Endothelial cell of umbilical vein (primary cell): ENCODE measurements around the gene CSNK2B. TPM values are rescaled to one million over a fixed set of nuclear protein-coding genes. Genes with fewer than 3 reads are reported as not detected.

Experiments
- BruUV-seq: library from RNA; stranded (reverse); fragments of 400-500 nt; replicated peaks from 2 replicates; lab custom pipeline; 2021; lab: Mats Ljungman, UMichigan
- CTCF ChIA-PET: fragments of 300-600, 350-600 bp; sonication (Branson Sonifier 250); formaldehyde crosslinking; loops from one replicate; lab custom pipeline; 2021; ENCODE audit warnings: antibody characterized with exemption, inconsistent platforms; lab: Charles Lee
- POLR2A ChIA-PET: fragments of 300-600, 350-600 bp; sonication (Branson Sonifier 250); formaldehyde crosslinking; loops from one replicate; lab custom pipeline; 2021; ENCODE audit warnings: antibody characterized with exemption, inconsistent platforms; lab: Charles Lee
- DNase-seq: peaks from one replicate; pipeline ENCODE4 v3.0.0-alpha.2; 2011; ENCODE audit warnings: low read depth, low spot score
- FAIRE-seq: peaks from 2 replicates; lab custom pipeline; 2011; peaks lifted over from hg19 to GRCh38; lab: Jason Lieb, UNC
- H2AFZ ChIP-seq: 2 replicates; pipeline ENCODE4 v1.6.0; 2012; ENCODE audit warnings: low read depth, low read length, control low read depth, inconsistent platforms
- H3K27ac ChIP-seq: 2 replicates; pipeline ENCODE4 v1.5.1; 2011; ENCODE audit warnings: low read depth, mild to moderate bottlenecking, control low read depth, low read length, moderate library complexity; ENCODE audit not compliant: insufficient read depth
- H3K27me3 ChIP-seq, 2 experiments: 2 replicates each; pipeline versions ENCODE4 v1.6.0 to v1.6.1; 2011; ENCODE audit warnings: low read length in 2 of 2, mixed read lengths in 1 of 2; ENCODE audit not compliant: control insufficient read depth in 2 of 2, insufficient read depth in 2 of 2
- H3K36me3 ChIP-seq, 2 experiments: 2 replicates in 1 of 2; 3 replicates in 1 of 2; pipeline ENCODE4 v1.5.1; 2011; ENCODE audit warnings: low read length in 2 of 2, mild to moderate bottlenecking in 1 of 2, moderate library complexity in 1 of 2; ENCODE audit not compliant: control insufficient read depth in 2 of 2, insufficient read depth in 2 of 2; ENCODE audit errors: extremely low read depth in 1 of 2
- H3K4me1 ChIP-seq: 3 replicates; pipeline ENCODE4 v1.5.1; 2011; ENCODE audit warnings: mild to moderate bottlenecking, low read length; ENCODE audit not compliant: control insufficient read depth, insufficient read depth; ENCODE audit errors: extremely low read depth
- H3K4me2 ChIP-seq: 2 replicates; pipeline ENCODE4 v1.6.1; 2011; ENCODE audit warnings: low read length, control low read depth, mixed read lengths; ENCODE audit not compliant: insufficient read depth
- H3K4me3 ChIP-seq, 3 experiments: fragments of 200-600 bp in 1 of 3; sonication (generic), shearing (Covaris generic) in 1 of 3; replicated peaks in 1 of 3; 2 replicates each; pipeline ENCODE4 v1.5.1; 2011 to 2016; ENCODE audit warnings: control low read depth in 3 of 3, low read length in 3 of 3, mild to moderate bottlenecking in 2 of 3, inconsistent platforms in 1 of 3, low read depth in 1 of 3, moderate library complexity in 1 of 3; ENCODE audit not compliant: insufficient read depth in 1 of 3
- H3K79me2 ChIP-seq: 2 replicates; pipeline ENCODE4 v1.6.0; 2012; ENCODE audit warnings: low read length, inconsistent platforms; ENCODE audit not compliant: control insufficient read depth, insufficient read depth
- H3K9ac ChIP-seq: replicated peaks from 2 replicates; pipeline ENCODE3; 2011; ENCODE audit warnings: low read length, control low read depth; ENCODE audit not compliant: insufficient read depth; ENCODE audit errors: extremely low read depth
- H3K9me1 ChIP-seq: replicated peaks from 3 replicates; pipeline ENCODE4 v1.6.0; 2011; ENCODE audit warnings: mild to moderate bottlenecking, low read length; ENCODE audit not compliant: control insufficient read depth, insufficient read depth; ENCODE audit errors: extremely low read depth
- H3K9me3 ChIP-seq: replicated peaks from 2 replicates; pipeline ENCODE4 v1.5.1; 2012; ENCODE audit warnings: low read length, inconsistent platforms; ENCODE audit not compliant: control insufficient read depth, insufficient read depth
- H4K20me1 ChIP-seq: replicated peaks from 2 replicates; pipeline ENCODE3; 2011; ENCODE audit warnings: mild to moderate bottlenecking, low read length; ENCODE audit not compliant: control insufficient read depth, insufficient read depth; ENCODE audit errors: extremely low read depth
- CTCF ChIP-seq, 2 donors: IDR thresholded peaks; 1 replicate in 1 of 2; 2 replicates in 1 of 2; pipeline ENCODE4 v1.5.1; 2011; ENCODE audit warnings: low read length in 2 of 2, mild to moderate bottlenecking in 2 of 2, moderate library complexity in 2 of 2, control low read depth in 1 of 2, inconsistent platforms in 1 of 2, low read depth in 1 of 2; ENCODE audit not compliant: insufficient read depth in 1 of 2; ENCODE audit errors: extremely low read depth in 1 of 2
- EZH2 ChIP-seq: IDR thresholded peaks from 2 replicates; pipeline ENCODE4 v1.6.1; 2012; ENCODE audit warnings: borderline replicate concordance, low read depth, mild to moderate bottlenecking, moderate library complexity, low read length, inconsistent platforms; ENCODE audit not compliant: severe bottlenecking
- FOS ChIP-seq: IDR thresholded peaks from 2 replicates; pipeline ENCODE4 v1.6.1; 2011; ENCODE audit warnings: mild to moderate bottlenecking, low read length, moderate library complexity, borderline replicate concordance; ENCODE audit not compliant: insufficient read depth
- GATA2 ChIP-seq: IDR thresholded peaks from 2 replicates; pipeline ENCODE4 v1.7.0; 2011; ENCODE audit warnings: low read depth, mild to moderate bottlenecking, moderate library complexity, mixed read lengths, low read length; ENCODE audit not compliant: insufficient read length, insufficient read depth
- JUN ChIP-seq: IDR thresholded peaks from 2 replicates; pipeline ENCODE4 v1.6.1; 2011; ENCODE audit warnings: borderline replicate concordance, low read depth; ENCODE audit not compliant: insufficient read length, insufficient read depth
- MAX ChIP-seq: IDR thresholded peaks from 2 replicates; pipeline ENCODE4 v1.6.1; 2011; ENCODE audit not compliant: insufficient read depth, insufficient read length
- MYC ChIP-seq: IDR thresholded peaks from one replicate; pipeline ENCODE4 v1.6.1; 2011; ENCODE audit warnings: mild to moderate bottlenecking, low read depth, low read length
- POLR2A ChIP-seq: IDR thresholded peaks from 2 replicates; pipeline ENCODE4 v1.6.1; 2012; ENCODE audit warnings: low read depth, mild to moderate bottlenecking, control low read depth, low read length
- POLR2AphosphoS5 ChIP-seq: IDR thresholded peaks from 2 replicates; pipeline ENCODE4 v1.6.1; 2012; ENCODE audit warnings: low read depth, mild to moderate bottlenecking, control low read depth, low read length, moderate library complexity; ENCODE audit not compliant: insufficient read depth
- dilution Hi-C: fragments of 300-500 bp; cut with MboI; formaldehyde crosslinking; loops from one replicate; pipeline ENCODE4 v1.15.0; 2019; ENCODE audit warnings: low sequenced_read_pairs; ENCODE audit not compliant: extremely low pct_ligation_motif_present
- intact Hi-C: fragments of 100-400 bp; cut with micrococcal nuclease; formaldehyde crosslinking; loops from one replicate; pipeline ENCODE4 v1.10.0; 2022
- polyA plus RNA-seq, 4 experiments: library from polyadenylated mRNA; depleted of rRNA in 3 of 4; stranded (reverse) in 3 of 4; unstranded in 1 of 4; fragments of >200 nt; gene quantifications; 2 replicates each; pipeline versions ENCODE4 v1.2.1 to v1.2.3, GENCODE V29; 2011 to 2012; ENCODE audit warnings: missing spikeins in 1 of 4
- total RNA-seq: library from RNA; stranded (reverse); gene quantifications from 2 replicates; pipeline ENCODE4 v1.2.3, GENCODE V29; 2021

Gene CSNK2B
- total and polyA plus RNA-seq, 2 donors (not counting 3 experiments of a cell fraction or from before 2014, with no cell fraction given), result 159 to 206 TPM

- TF ChIP-seq JUN (no peak), FOS (no peak), CTCF (IDR thresholded peaks at IDR 0.05; ENCODE audit: extremely low read depth in 1 of 2, insufficient read depth in 1 of 2, low read depth in 1 of 2, low read length in 2 of 2) (no peak), MAX (no peak), GATA2 (no peak), MYC (no peak), POLR2A (no peak), POLR2AphosphoS5 (no peak), EZH2 (no peak)
These were observed 10.5 kb downstream of the CSNK2B start for GRCh38 chr6:31676322-31676903.

More at GRCh38 chr6:31676322-31676903, 10.5 kb downstream of the CSNK2B start:
- Histone ChIP-seq H4K20me1 (no peaks in the 10 kb centered on the region), H3K4me1 (peaks cover 5% of the 10 kb centered on the region), H3K36me3 (peaks cover 5 to 16% of the 10 kb centered on the region in 2 experiments), H3K9me1 (no peaks in the 10 kb centered on the region), H3K27me3 (no peaks in the 10 kb centered on the region), H3K4me2 (no peak overlapping the region), H3K27ac (no peak overlapping the region), H2AFZ (no peak overlapping the region), H3K4me3 (no peak overlapping the region), H3K79me2 (no peaks in the 10 kb centered on the region), H3K9me3 (no peaks in the 10 kb centered on the region), H3K9ac (no peak overlapping the region)
- ChIA-PET POLR2A (no interaction called here), CTCF (no interaction called here)
- dilution Hi-C loops, result no loop called here
- BruUV-seq, result no TSS peak
- intact Hi-C loops, result no loop called here
- DNase-seq, result no peak
- no peak for FAIRE-seq
